SJCRH30 (cell line): Measurements from ENCODE around the gene CEP72. TPM values are rescaled to one million over a fixed set of nuclear protein-coding genes. Genes with fewer than 3 reads are reported as not detected.

Experiments used
- DNase-seq, 2 experiments: peaks; one replicate each; pipeline ENCODE4 v3.0.0-alpha.2; 2015 to 2020
- H3K27ac ChIP-seq: fragments of 250-450 bp; sonication (Bioruptor Pico); 2 replicates; pipeline ENCODE4 v1.5.1; 2020; ENCODE audit warnings: mild to moderate bottlenecking, moderate library complexity
- H3K27me3 ChIP-seq: fragments of 250-450 bp; sonication (Bioruptor Pico); 2 replicates; pipeline ENCODE4 v1.5.1; 2020; ENCODE audit warnings: mild to moderate bottlenecking, moderate library complexity
- H3K36me3 ChIP-seq: fragments of 250-450 bp; sonication (Bioruptor Pico); 2 replicates; pipeline ENCODE4 v1.5.1; 2020; ENCODE audit warnings: mild to moderate bottlenecking, moderate library complexity
- H3K4me1 ChIP-seq: fragments of 250-450 bp; sonication (Bioruptor Pico); 2 replicates; pipeline ENCODE4 v1.5.1; 2020; ENCODE audit warnings: mild to moderate bottlenecking, moderate library complexity
- H3K4me3 ChIP-seq: fragments of 250-450 bp; sonication (Bioruptor Pico); 2 replicates; pipeline ENCODE4 v1.5.1; 2020; ENCODE audit warnings: mild to moderate bottlenecking, moderate library complexity
- H3K9me3 ChIP-seq: fragments of 250-450 bp; sonication (Bioruptor Pico); replicated peaks from 2 replicates; pipeline ENCODE4 v1.5.1; 2020; ENCODE audit warnings: mild to moderate bottlenecking, moderate library complexity
- total RNA-seq: library from RNA; depleted of rRNA; stranded (reverse); fragments of >200 nt; shearing (Covaris generic); gene quantifications from 2 replicates; pipeline ENCODE4 v1.2.3, GENCODE V29; 2014

Gene CEP72
- total RNA-seq, 1 experiment from 2014 or later, result 9.8 TPM

GRCh38 chr5:665956-666711 lies 54.0 kb downstream of the CEP72 start:
- H3K27ac ChIP-seq, result no peak overlapping the region
- H3K27me3 ChIP-seq, result no peaks in the 10 kb centered on the region
- no peaks in the 10 kb centered on the region for H3K9me3 ChIP-seq
- H3K36me3 ChIP-seq, result no peaks in the 10 kb centered on the region
- no peak overlapping the region for H3K4me3 ChIP-seq
- DNase-seq, result no peak
- H3K4me1 ChIP-seq, result no peaks in the 10 kb centered on the region

GRCh38 chr5:666816-667498 lies 54.8 kb downstream of the CEP72 start:
- Histone ChIP-seq H3K9me3 (no peaks in the 10 kb centered on the region), H3K27me3 (no peaks in the 10 kb centered on the region), H3K36me3 (no peaks in the 10 kb centered on the region), H3K4me3 (no peak overlapping the region), H3K27ac (no peak overlapping the region), H3K4me1 (no peaks in the 10 kb centered on the region)
- no peak for DNase-seq

GRCh38 chr5:668283-668995 lies 56.3 kb downstream of the CEP72 start:
- Histone ChIP-seq H3K27me3 (no peaks in the 10 kb centered on the region; the same call in 1 of the 2 replicates), H3K4me1 (no peaks in the 10 kb centered on the region), H3K27ac (no peak overlapping the region), H3K4me3 (no peak overlapping the region), H3K9me3 (no peaks in the 10 kb centered on the region), H3K36me3 (no peaks in the 10 kb centered on the region)
- DNase-seq, result no peak

GRCh38 chr5:669111-669841 lies 57.1 kb downstream of the CEP72 start:
- H3K27ac ChIP-seq, result no peak overlapping the region

GRCh38 chr5:669842-670395 lies 57.8 kb downstream of the CEP72 start:
- no peak overlapping the region for H3K4me3 ChIP-seq
- H3K27me3 ChIP-seq, result no peaks in the 10 kb centered on the region; the same call in 1 of the 2 replicates
- no peak overlapping the region for H3K27ac ChIP-seq
- H3K9me3 ChIP-seq, result no peaks in the 10 kb centered on the region
- no peaks in the 10 kb centered on the region for H3K36me3 ChIP-seq
- DNase-seq, result no peak
- H3K4me1 ChIP-seq, result no peaks in the 10 kb centered on the region

More at GRCh38 chr5:669111-669841, 57.1 kb downstream of the CEP72 start:
- Histone ChIP-seq H3K4me3 (no peak overlapping the region), H3K27me3 (no peaks in the 10 kb centered on the region; the same call in 1 of the 2 replicates), H3K36me3 (no peaks in the 10 kb centered on the region), H3K9me3 (no peaks in the 10 kb centered on the region), H3K4me1 (no peaks in the 10 kb centered on the region)
- no peak for DNase-seq

- Histone ChIP-seq H3K4me1 (no peaks in the 10 kb centered on the region), H3K4me3 (no peak overlapping the region), H3K27me3 (no peaks in the 10 kb centered on the region; the same call in 1 of the 2 replicates), H3K9me3 (no peaks in the 10 kb centered on the region), H3K36me3 (no peaks in the 10 kb centered on the region), H3K27ac (no peak overlapping the region)
- no peak for DNase-seq
Observed at GRCh38 chr5:670396-671270, 58.5 kb downstream of the CEP72 start.

- H3K4me3 ChIP-seq, result no peak overlapping the region
- no peaks in the 10 kb centered on the region for H3K36me3 ChIP-seq
- peak; percentile 53 to 68 for DNase-seq
- H3K4me1 ChIP-seq, result no peaks in the 10 kb centered on the region
- H3K9me3 ChIP-seq, result no peaks in the 10 kb centered on the region
- H3K27me3 ChIP-seq, result no peaks in the 10 kb centered on the region; the same call in 1 of the 2 replicates
- H3K27ac ChIP-seq, result no peak overlapping the region
Observed at GRCh38 chr5:671459-672328, 59.6 kb downstream of the CEP72 start.

GRCh38 chr5:672329-673160 lies 60.4 kb downstream of the CEP72 start:
- H3K9me3 ChIP-seq, result no peaks in the 10 kb centered on the region
- H3K4me1 ChIP-seq, result no peaks in the 10 kb centered on the region
- H3K27me3 ChIP-seq, result no peaks in the 10 kb centered on the region; the same call in 1 of the 2 replicates
- DNase-seq, result peak; percentile 42 to 49
- no peak overlapping the region for H3K27ac ChIP-seq
- H3K4me3 ChIP-seq, result no peak overlapping the region
- no peaks in the 10 kb centered on the region for H3K36me3 ChIP-seq

GRCh38 chr5:673161-673830 lies 61.2 kb downstream of the CEP72 start:
- Histone ChIP-seq H3K36me3 (no peaks in the 10 kb centered on the region), H3K9me3 (no peaks in the 10 kb centered on the region), H3K4me1 (no peaks in the 10 kb centered on the region), H3K27me3 (no peaks in the 10 kb centered on the region; the same call in 1 of the 2 replicates), H3K4me3 (no peak overlapping the region), H3K27ac (no peak overlapping the region)
- DNase-seq, result no peak

- DNase-seq, result no peak
- Histone ChIP-seq H3K36me3 (no peaks in the 10 kb centered on the region), H3K9me3 (no peaks in the 10 kb centered on the region), H3K4me3 (no peak overlapping the region), H3K27ac (no peak overlapping the region), H3K27me3 (no peaks in the 10 kb centered on the region; the same call in 1 of the 2 replicates), H3K4me1 (no peaks in the 10 kb centered on the region)
Observed at GRCh38 chr5:673831-674629, 61.9 kb downstream of the CEP72 start.

- H3K4me1 ChIP-seq, result no peaks in the 10 kb centered on the region
- H3K9me3 ChIP-seq, result no peaks in the 10 kb centered on the region
- H3K27me3 ChIP-seq, result no peaks in the 10 kb centered on the region; the same call in 1 of the 2 replicates
- DNase-seq, result no peak
- H3K4me3 ChIP-seq, result no peak overlapping the region
- H3K36me3 ChIP-seq, result no peaks in the 10 kb centered on the region
- H3K27ac ChIP-seq, result no peak overlapping the region
Observed at GRCh38 chr5:674630-675011, 62.5 kb downstream of the CEP72 start.
